PC-3 (cell line): ENCODE results near the gene KIF6. TPM values are rescaled to one million over a fixed set of nuclear protein-coding genes. Genes with fewer than 3 reads are reported as not detected.

Experiments
- ATAC-seq: fragments of 200-7000 bp; cut with Tn5 transposase; 2 replicates; pipeline ENCODE4 v1.9.1; 2020; ENCODE audit warnings: mild to moderate bottlenecking, moderate library complexity
- BruUV-seq: library from RNA; stranded (reverse); fragments of 400-500 nt; replicated peaks from 2 replicates; lab custom pipeline; 2021; lab: Mats Ljungman, UMichigan
- CTCF ChIA-PET: fragments of 300-600 bp; sonication (Branson Sonifier 250); formaldehyde crosslinking; loops from one replicate; lab custom pipeline; 2022; ENCODE audit warnings: antibody characterized with exemption; lab: Charles Lee
- POLR2A ChIA-PET: fragments of 300-600 bp; sonication (Branson Sonifier 250); formaldehyde crosslinking; loops from one replicate; lab custom pipeline; 2022; ENCODE audit warnings: antibody characterized with exemption; ENCODE audit not compliant: unreplicated experiment; lab: Charles Lee
- DNase-seq: peaks from one replicate; pipeline ENCODE4 v3.0.0-alpha.2; 2015
- H2AFZ ChIP-seq: fragments of 300-600 bp; sonication (generic); 2 replicates; pipeline ENCODE4 v1.6.0; 2016; ENCODE audit warnings: antibody characterized with exemption, low read length
- H3F3A ChIP-seq: fragments of 300-600 bp; sonication (generic); one replicate; pipeline ENCODE4 v1.6.0; 2017; ENCODE audit warnings: antibody characterized with exemption, low read length, control low read depth, mild to moderate bottlenecking; ENCODE audit not compliant: unreplicated experiment
- H3K27ac ChIP-seq: fragments of 300-600 bp; sonication (generic); 2 replicates; pipeline ENCODE4 v1.5.1; 2016; ENCODE audit warnings: mild to moderate bottlenecking, low read length
- H3K27me3 ChIP-seq: fragments of 300-600 bp; sonication (generic); 2 replicates; pipeline ENCODE4 v1.6.1; 2016; ENCODE audit warnings: low read length, mixed read lengths
- H3K36me3 ChIP-seq: fragments of 300-600 bp; sonication (generic); 2 replicates; pipeline ENCODE4 v1.6.1; 2016; ENCODE audit warnings: low read depth, mixed run types, low read length, mixed read lengths
- H3K4me1 ChIP-seq: fragments of 300-600 bp; sonication (generic); 2 replicates; pipeline ENCODE4 v1.5.1; 2016; ENCODE audit warnings: low read length; ENCODE audit not compliant: insufficient read depth
- H3K4me2 ChIP-seq: fragments of 300-600 bp; sonication (generic); 2 replicates; pipeline ENCODE4 v1.6.0; 2016; ENCODE audit warnings: low read length
- H3K4me3 ChIP-seq: fragments of 300-600 bp; sonication (generic); 2 replicates; pipeline ENCODE4 v1.5.1; 2016; ENCODE audit warnings: mild to moderate bottlenecking, low read length, mixed read lengths
- H3K79me2 ChIP-seq: fragments of 300-600 bp; sonication (generic); 2 replicates; pipeline ENCODE4 v1.6.1; 2017; ENCODE audit warnings: low read length, mixed read lengths
- H3K9ac ChIP-seq: fragments of 300-600 bp; sonication (generic); 2 replicates; pipeline ENCODE4 v1.6.0; 2016; ENCODE audit warnings: mild to moderate bottlenecking, low read length
- H3K9me2 ChIP-seq: fragments of 300-600 bp; sonication (generic); replicated peaks from 2 replicates; pipeline ENCODE4 v1.6.1; 2016; ENCODE audit warnings: mixed run types, low read length, mixed read lengths
- H3K9me3 ChIP-seq: fragments of 300-600 bp; sonication (generic); 2 replicates; pipeline ENCODE4 v1.6.1; 2016; ENCODE audit warnings: low read length, mixed read lengths
- H4K20me1 ChIP-seq: fragments of 300-600 bp; sonication (generic); 2 replicates; pipeline ENCODE4 v1.6.1; 2016; ENCODE audit warnings: low read length, mixed read lengths
- EZH2 ChIP-seq: fragments of 300-600 bp; sonication (generic); IDR thresholded peaks from one replicate; pipeline ENCODE4 v1.6.1; 2017; ENCODE audit warnings: antibody characterized with exemption, mild to moderate bottlenecking, low read length; ENCODE audit not compliant: unreplicated experiment
- EZH2phosphoT487 ChIP-seq: fragments of 300-600 bp; sonication (generic); IDR thresholded peaks from 2 replicates; pipeline ENCODE4 v1.6.1; 2018; ENCODE audit warnings: mild to moderate bottlenecking, antibody characterized with exemption, low read length, borderline replicate concordance
- intact Hi-C: fragments of 100-400 bp; cut with micrococcal nuclease; formaldehyde crosslinking; loops from 2 replicates; pipeline ENCODE4 v1.9.0; 2023
- total RNA-seq: library from RNA; depleted of rRNA; stranded (reverse); fragments of >200 nt; gene quantifications from 2 replicates; pipeline ENCODE4 v1.2.3, GENCODE V29; 2014
- TF ChIP-seq, protein P1 (sequence below): fragments of 300-600 bp; sonication (generic); conservative IDR thresholded peaks from 2 replicates; pipeline ENCODE4 v1.5.1; 2017; ENCODE audit warnings: antibody characterized with exemption, low read depth, mild to moderate bottlenecking, low read length

The KIF6 gene
- total RNA-seq, 1 experiment from 2014 or later: 0.07 TPM

DNA sequence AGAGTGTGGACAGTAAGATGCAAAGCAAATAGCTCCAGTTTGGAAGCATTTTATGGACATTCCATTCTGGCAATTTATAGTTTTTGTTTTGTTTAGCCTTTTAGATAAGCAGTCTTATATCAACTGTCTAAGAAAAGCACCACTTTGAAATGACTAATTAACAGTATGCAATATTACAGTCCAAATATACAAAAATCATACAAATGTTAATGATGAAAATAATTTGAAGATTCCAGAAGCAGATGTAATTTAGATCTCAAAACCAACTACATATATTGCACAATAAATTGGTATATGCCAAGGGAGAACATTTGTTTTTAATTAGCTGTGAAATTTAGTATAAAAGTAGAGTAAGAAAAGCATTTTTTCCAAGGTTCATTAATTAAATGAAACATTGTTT is 158.8 kb downstream of the KIF6 start:
- no peaks in the 10 kb centered on the region for H4K20me1 ChIP-seq
- CTCF ChIA-PET: no interaction called here

GRCh38 chr6:39565956-39566355 is 159.3 kb downstream of the KIF6 start:
- H3K9ac ChIP-seq: no peak overlapping the region
- intact Hi-C loops: no loop called here
- TF ChIP-seq, protein P1, sequence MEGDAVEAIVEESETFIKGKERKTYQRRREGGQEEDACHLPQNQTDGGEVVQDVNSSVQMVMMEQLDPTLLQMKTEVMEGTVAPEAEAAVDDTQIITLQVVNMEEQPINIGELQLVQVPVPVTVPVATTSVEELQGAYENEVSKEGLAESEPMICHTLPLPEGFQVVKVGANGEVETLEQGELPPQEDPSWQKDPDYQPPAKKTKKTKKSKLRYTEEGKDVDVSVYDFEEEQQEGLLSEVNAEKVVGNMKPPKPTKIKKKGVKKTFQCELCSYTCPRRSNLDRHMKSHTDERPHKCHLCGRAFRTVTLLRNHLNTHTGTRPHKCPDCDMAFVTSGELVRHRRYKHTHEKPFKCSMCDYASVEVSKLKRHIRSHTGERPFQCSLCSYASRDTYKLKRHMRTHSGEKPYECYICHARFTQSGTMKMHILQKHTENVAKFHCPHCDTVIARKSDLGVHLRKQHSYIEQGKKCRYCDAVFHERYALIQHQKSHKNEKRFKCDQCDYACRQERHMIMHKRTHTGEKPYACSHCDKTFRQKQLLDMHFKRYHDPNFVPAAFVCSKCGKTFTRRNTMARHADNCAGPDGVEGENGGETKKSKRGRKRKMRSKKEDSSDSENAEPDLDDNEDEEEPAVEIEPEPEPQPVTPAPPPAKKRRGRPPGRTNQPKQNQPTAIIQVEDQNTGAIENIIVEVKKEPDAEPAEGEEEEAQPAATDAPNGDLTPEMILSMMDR: no peak
- TF ChIP-seq EZH2phosphoT487: no peak
- TF ChIP-seq EZH2: no peak

More for the DNA sequence above, 158.8 kb downstream of the KIF6 start:
- POLR2A ChIA-PET: no interaction called here
- ATAC-seq (no peak), DNase-seq (no peak)
- no peak overlapping the region for H3K4me2 ChIP-seq
- H2AFZ ChIP-seq: no peak overlapping the region
- H3K27ac ChIP-seq: no peak overlapping the region
- no peaks in the 10 kb centered on the region for H3K9me3 ChIP-seq
- no peaks in the 10 kb centered on the region for H3K9me2 ChIP-seq
- BruUV-seq: no TSS peak
- H3K4me1 ChIP-seq: no peaks in the 10 kb centered on the region
- no peaks in the 10 kb centered on the region for H3K36me3 ChIP-seq
- TF ChIP-seq EZH2phosphoT487 (no peak), EZH2 (no peak)
- TF ChIP-seq, protein P1: no peak
- H3K79me2 ChIP-seq: no peaks in the 10 kb centered on the region
- no peaks in the 10 kb centered on the region for H3F3A ChIP-seq
- H3K4me3 ChIP-seq: no peak overlapping the region
- intact Hi-C loops: no loop called here
- H3K27me3 ChIP-seq: peaks cover 4% of the 10 kb centered on the region; the same call in 1 of the 2 replicates
- H3K9ac ChIP-seq: no peak overlapping the region

DNA sequence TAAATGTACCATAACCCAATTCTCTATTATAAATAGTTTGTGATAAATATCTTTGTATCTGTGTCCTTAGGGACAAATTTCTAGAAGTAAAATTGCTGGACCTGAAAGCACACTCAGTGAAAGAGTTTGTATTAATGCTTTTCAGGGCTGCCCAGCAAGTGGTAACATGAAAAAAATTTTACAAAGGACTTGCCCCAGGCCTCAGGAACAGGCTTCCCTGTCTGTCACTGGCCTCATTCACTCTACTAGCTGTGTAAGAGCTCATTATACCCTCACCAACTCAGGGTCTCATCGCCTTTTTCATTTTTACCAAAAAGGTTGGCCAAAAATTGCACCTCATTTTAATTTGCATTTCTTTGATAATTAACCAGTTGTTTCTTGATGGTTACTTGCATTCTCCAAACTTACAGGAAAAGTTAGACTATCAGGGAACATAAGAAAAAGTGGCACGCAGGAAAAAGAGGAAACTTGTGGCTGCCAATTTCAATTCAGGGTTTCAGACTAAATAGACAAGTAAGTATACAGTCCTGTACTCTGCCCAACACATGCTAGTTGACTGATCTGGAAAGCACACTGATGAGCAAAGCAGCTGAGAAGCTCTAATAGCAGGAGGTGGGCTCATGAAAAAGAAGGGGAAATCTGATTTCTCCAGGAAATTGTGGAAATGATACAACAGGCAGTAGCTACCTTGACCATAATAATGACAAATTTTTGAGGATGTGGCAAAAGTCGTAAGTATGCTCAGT is 161.5 kb downstream of the KIF6 start:
- ChIA-PET CTCF (no interaction called here), POLR2A (no interaction called here)
- Histone ChIP-seq H3K79me2 (no peaks in the 10 kb centered on the region), H3K9ac (no peak overlapping the region), H3K4me2 (no peak overlapping the region), H3K9me2 (no peaks in the 10 kb centered on the region), H4K20me1 (no peaks in the 10 kb centered on the region), H3F3A (no peaks in the 10 kb centered on the region), H3K36me3 (no peaks in the 10 kb centered on the region), H2AFZ (no peak overlapping the region), H3K9me3 (no peaks in the 10 kb centered on the region), H3K27ac (no peak overlapping the region), H3K4me1 (no peaks in the 10 kb centered on the region), H3K4me3 (no peak overlapping the region), H3K27me3 (peaks cover 11% of the 10 kb centered on the region)
- no peak for ATAC-seq
- no peak for DNase-seq
- no peak for TF ChIP-seq EZH2
- TF ChIP-seq EZH2phosphoT487: no peak
- TF ChIP-seq, protein P1: no peak
- intact Hi-C loops: no loop called here
- no TSS peak for BruUV-seq

More at GRCh38 chr6:39565956-39566355, 159.3 kb downstream of the KIF6 start:
- DNase-seq: no peak
- CTCF ChIA-PET: no interaction called here
- no peak for ATAC-seq
- no TSS peak for BruUV-seq
- H3K4me2 ChIP-seq: no peak overlapping the region
- H3K9me2 ChIP-seq: no peaks in the 10 kb centered on the region
- H3K4me3 ChIP-seq: no peak overlapping the region
- no peaks in the 10 kb centered on the region for H3K9me3 ChIP-seq
- H4K20me1 ChIP-seq: no peaks in the 10 kb centered on the region
- POLR2A ChIA-PET: no interaction called here
- H3K36me3 ChIP-seq: no peaks in the 10 kb centered on the region
- H3K27ac ChIP-seq: no peak overlapping the region
- no peak overlapping the region for H2AFZ ChIP-seq
- H3K27me3 ChIP-seq: peaks cover 5% of the 10 kb centered on the region
- no peaks in the 10 kb centered on the region for H3K79me2 ChIP-seq
- H3K4me1 ChIP-seq: no peaks in the 10 kb centered on the region
- H3F3A ChIP-seq: no peaks in the 10 kb centered on the region
